ENCODE measurements around the gene JADE1. TPM values are rescaled to one million over a fixed set of nuclear protein-coding genes. Genes with fewer than 3 reads are reported as not detected.

JADE1 gene
- 16.6 TPM for polyA plus RNA-seq (2013, experiment 1 of 2; ENCODE audit: insufficient read length)
- 12.2 TPM for polyA plus RNA-seq (2013, experiment 2 of 2; ENCODE audit: insufficient read length)

DNA sequence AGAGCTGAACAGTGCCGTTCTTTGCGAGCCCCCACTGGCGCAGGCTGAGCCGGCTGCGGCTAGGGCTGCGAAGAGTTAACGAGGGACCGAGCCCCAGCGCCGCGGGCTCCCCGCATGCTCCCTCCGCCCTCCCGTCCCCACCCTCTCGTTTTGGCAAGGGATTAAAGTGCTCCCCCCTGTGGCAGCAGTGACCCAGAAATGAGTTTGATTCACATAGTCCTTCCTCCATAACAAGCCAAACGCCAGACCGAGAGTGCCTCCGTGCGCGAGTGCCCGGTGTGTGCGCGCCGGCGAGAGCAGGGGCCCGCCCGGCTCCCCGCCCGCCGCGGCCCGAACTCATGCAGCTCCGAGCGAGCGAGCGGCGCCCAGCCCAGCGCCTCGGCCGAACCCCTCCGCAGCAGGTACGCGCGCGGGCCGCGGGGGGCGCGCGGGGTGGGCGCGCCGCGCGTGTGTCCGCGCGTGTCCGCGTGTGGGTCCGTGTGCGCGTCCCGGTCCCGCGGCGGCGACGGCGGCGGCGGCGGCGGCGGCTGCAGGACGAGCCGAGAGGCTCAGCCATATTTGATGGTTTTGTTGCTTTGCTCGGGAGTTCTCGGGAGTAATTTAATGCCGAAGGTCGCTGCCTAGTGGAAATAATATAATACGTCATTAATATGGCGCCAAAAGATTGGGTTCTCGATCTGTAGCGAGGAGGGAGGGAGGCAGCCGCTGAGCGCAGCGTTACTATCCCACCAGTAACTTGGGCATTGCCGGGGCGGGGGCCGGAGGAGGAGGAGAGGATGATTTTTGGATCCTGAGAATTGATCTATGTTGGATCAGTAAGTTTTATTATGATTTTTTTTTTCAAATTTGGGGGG is at the start of gene JADE1:
Gene JADE1 (plus strand): TSS at position 224 of the 854 bp plus-strand sequence. CDS start 22,059 bp downstream, outside the sequence.
- DNase-seq = peak; percentile 96

DNA sequence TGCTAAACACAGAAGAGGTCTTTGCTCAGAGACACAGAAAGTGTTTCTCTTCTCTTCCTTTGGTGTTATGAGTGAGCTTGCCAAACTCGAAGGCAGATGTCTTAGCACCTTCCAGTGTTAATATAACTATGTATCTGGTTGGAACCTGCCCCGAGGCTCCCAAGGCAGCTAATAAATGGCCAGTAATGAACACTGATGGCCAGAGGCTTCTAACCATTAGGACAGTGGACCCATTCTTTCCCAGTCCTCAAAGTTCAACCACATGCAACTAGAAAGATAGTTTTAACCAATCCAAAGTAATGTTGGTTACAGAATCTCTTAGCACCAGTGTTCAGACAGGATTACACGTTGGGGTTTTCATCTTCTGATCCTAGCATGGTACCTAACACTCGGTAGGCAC is 42.7 kb upstream of the JADE1 start:
- no peak for DNase-seq

- no peak for DNase-seq
These were observed 41.0 kb upstream of the JADE1 start for GRCh38 chr4:128768373-128768996.

- no peak for DNase-seq
These were observed 40.5 kb upstream of the JADE1 start for GRCh38 chr4:128769011-128769410.

DNA sequence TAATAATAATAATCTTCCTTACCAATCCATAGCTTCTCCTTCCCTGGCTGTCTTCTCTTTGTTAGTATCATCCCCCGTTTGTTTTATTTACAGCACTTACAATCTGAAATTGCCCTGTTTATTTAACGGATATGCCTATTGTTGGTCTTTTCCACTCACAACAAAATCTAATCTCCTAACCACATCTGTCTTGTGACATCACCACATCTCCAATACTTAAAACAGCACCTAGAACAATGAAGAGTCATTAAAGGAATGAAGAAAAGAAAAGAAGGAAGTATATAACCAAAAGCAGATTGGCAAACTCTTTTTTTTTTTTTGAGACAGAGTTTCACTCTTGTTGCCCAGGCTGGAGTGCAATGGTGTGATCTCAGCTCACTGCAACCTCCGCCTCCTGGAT is 38.7 kb upstream of the JADE1 start:
- no peak for DNase-seq

- DNase-seq = no peak
These were observed 34.0 kb upstream of the JADE1 start for GRCh38 chr4:128775477-128775876.

DNA sequence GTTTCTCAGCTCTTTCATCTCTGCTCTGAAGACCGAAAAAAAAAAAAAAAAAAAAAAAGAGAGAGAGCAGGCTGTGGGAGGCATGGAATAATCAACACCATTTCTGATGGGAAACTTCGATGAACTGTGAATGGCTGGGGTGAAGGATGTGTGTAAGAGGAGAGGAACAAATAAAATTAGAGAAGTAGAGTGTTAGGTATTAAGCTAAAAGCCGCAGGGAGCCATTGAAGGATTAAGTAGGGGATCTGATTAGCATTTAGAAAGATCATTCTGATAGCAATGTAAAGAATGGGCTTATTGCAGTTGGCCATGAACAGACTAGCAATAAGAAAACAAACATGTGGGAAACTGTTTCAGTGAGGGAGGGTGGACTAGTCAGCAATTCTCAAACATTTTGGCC is 33.6 kb upstream of the JADE1 start:
- DNase-seq = no peak

DNA sequence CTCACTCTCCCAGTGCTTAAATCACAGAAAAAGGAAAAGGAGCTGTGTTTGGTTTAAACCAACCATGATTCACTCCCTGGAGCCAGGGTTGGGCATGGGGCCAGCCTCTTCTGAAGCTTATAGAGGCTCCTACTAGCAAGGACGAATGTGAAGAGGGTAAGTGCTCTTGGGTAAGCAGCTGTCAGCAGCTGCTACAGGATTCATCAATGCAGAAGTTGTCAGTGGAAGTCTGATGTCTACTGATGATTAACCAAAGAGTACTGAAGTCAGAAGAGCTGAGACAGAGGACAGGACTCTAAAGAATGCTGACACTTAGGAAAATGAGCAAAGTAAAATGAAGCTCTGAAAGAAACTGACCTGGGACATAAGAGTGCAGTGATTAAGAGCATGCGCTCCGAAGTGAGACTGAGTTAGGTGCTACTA is 32.7 kb upstream of the JADE1 start:
- peak; percentile 95 for DNase-seq

DNA sequence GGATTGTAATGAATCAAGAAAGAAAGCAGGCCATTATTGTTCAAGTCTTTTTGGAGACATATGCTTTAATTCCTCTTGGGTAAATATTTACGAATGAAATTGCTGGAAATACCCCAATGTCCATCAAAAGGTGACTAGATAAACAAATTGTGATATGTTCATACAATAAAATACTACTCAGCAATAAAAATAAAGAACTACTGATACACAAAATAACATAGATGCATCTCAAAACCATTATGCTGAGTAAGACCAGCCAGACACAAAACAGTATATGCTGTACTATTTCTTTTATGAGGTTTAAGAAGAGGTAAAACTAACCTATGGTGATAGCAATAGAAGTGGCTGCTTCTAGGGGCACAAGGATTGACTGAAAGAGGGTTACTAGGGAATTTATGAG is 28.8 kb upstream of the JADE1 start:
- no peak for DNase-seq

- DNase-seq = peak; percentile 52
These were observed 27.3 kb upstream of the JADE1 start for GRCh38 chr4:128782076-128782715.

DNA sequence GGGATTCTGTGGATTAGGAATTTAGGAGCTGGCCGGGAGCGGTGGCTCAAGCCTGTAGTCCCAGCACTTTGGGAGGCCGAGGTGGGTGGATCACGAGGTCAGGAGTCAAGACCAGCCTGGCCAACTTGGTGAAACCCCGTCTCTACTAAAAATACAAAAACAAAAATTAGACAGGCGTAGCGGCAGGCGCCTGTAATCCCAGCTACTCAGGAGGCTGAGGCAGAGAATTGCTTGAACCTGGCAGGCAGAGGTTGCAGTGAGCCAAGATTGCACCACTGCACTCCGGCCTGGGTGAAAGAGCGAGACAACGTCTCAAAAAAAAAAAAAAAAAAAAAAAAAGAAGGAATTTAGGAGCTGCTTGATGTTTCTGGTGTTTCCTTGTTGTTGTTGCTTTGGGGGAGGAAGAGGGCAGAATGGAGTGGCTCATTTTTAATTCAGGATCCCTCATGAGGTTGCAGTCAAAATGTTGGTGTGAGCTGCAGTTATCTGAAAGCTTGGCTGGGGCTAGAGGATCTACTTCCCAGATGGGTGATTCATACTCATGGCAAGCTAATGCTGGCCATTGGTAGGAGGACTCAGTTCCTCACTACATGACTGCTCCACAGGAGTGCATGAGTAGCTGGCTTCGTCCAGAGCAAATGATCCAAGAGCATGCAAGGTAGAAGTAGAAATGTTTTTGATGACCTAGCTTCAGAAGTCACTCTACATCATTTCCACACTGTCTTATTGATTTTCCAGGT is 26.5 kb upstream of the JADE1 start:
- DNase-seq = peak; percentile 43

DNA sequence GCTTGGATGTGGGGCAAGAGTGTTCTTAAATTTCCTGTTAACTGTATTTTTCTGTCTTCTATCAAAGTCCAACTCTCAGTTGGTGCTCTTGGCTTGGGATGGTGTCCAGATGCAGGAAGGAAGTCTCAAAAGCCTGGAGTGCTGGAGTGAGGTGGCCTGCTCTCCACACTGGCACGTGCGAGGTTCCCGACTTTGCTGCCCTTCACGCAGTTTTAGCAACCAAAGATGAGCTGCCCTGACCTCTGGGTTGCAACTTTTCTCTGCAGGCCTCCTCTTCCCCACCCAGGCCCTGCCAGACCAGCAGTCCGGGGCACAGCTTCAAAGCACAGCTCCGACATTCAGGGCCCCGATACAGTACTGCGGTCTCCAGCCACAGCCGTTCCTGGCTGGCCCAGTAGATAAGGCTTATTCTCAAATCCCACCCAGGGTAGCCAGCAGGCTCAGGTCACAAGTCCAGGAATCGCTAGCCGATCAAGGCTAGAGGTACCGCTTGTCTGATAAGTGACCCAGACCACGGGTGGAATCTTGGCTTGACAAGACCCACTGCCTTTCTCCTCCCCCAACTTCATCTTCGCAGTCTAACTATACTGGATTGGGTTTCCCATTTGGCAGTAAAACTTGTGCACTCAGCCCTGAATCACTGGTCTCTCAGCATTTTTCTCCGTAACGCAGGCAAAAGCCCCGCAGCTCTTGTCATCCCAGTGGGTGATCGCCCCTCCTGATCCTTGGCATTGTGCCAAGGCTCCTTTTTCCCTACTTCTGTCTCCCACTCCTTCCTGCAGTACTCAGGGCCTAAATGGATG is 21.8 kb upstream of the JADE1 start:
- DNase-seq = no peak

GRCh38 chr4:128793859-128794672 is 15.4 kb upstream of the JADE1 start:
- peak; percentile 30 for DNase-seq

- DNase-seq = no peak
These were observed 12.6 kb upstream of the JADE1 start for GRCh38 chr4:128796934-128797333.

GRCh38 chr4:128800284-128800683 is 9.2 kb upstream of the JADE1 start:
- DNase-seq = no peak

DNA sequence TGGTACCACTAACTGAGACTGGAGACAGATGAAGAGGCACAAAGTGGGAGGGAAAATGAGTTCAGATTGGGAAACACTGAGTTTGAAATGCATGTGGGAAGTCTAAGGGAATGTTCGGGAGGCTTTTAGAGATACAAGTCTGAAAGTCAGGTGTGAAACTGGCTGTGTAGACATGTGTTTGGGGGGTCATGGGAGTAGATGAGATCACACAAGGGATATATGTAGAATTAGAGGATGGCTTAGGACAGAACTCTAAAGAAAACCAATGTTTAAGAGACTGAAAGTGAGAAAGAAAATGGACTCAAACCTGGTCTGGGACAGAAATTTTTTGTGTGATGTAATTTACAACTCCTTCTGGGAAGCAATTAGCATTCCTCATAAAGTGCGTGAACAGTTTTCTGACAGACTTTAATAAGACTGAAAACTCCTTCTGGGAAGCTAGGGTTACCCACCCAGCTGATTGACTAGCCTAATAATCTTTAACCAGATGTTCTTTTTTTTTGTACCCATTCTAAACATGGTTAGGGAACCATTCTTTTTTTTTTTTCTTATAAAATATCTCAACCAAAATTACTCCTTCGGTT is 8.7 kb upstream of the JADE1 start:
- DNase-seq = no peak

- no peak for DNase-seq
These were observed 6.5 kb upstream of the JADE1 start for GRCh38 chr4:128802680-128803628.

DNA sequence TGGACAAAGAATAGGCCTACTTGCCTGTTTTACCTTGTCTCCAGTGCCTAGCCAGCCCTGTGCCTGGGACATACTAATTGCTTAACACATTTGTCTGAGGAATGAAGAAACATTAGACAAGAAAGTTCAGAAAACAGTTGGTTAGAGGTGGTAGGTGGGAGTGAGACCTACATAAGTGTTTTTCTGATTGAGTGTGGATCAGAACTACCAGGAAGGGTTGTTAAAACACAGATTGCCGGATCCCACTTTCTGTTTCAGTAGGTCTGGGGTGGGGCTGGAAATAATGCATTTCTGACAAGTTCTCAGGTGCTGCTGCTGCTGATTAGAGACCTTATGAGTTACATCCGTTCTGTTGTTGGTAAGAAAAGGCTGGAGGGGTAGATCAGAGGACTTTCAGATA is 5.7 kb upstream of the JADE1 start:
- DNase-seq = no peak

GRCh38 chr4:128810331-128810870 is 901 bp downstream of the JADE1 start:
- peak; percentile 28 for DNase-seq
